Liver (tissue), 9 donors: Measurements from ENCODE around the gene VIPR2. TPM values are rescaled to one million over a fixed set of nuclear protein-coding genes. Genes with fewer than 3 reads are reported as not detected.

Experiments
- DNase-seq: peaks from one replicate; pipeline ENCODE4 v3.0.0-alpha.2; 2017; ENCODE audit warnings: low spot score
- H3K27ac ChIP-seq, 2 donors: one replicate each; pipeline ENCODE4 v1.7.0; 2013; ENCODE audit warnings: inconsistent platforms in 2 of 2, low read length in 2 of 2, control low read depth in 1 of 2, low read depth in 1 of 2, mild to moderate bottlenecking in 1 of 2
- H3K27me3 ChIP-seq, 4 donors: one replicate each; pipeline versions ENCODE4 v1.6.1 to v1.7.0; 2013; ENCODE audit warnings: low read length in 3 of 4, inconsistent platforms in 1 of 4, mild to moderate bottlenecking in 1 of 4, moderate library complexity in 1 of 4; ENCODE audit not compliant: control insufficient read depth in 4 of 4, insufficient read depth in 4 of 4
- H3K36me3 ChIP-seq, 4 donors: one replicate each; pipeline versions ENCODE4 v1.6.1 to v1.7.0; 2013; ENCODE audit warnings: low read length in 3 of 4, mild to moderate bottlenecking in 3 of 4, low read depth in 1 of 4, moderate library complexity in 1 of 4; ENCODE audit not compliant: control insufficient read depth in 4 of 4, insufficient read depth in 3 of 4
- H3K4me1 ChIP-seq, 4 donors: one replicate each; pipeline versions ENCODE4 v1.6.1 to v1.7.0; 2013; ENCODE audit warnings: low read length in 3 of 4, mild to moderate bottlenecking in 3 of 4, moderate library complexity in 1 of 4; ENCODE audit not compliant: control insufficient read depth in 4 of 4, insufficient read depth in 4 of 4
- H3K4me3 ChIP-seq, 3 donors: one replicate each; pipeline versions ENCODE4 v1.6.1 to v1.7.0; 2013; ENCODE audit warnings: low read length in 3 of 3, control low read depth in 1 of 3, low read depth in 1 of 3, mild to moderate bottlenecking in 1 of 3
- H3K9ac ChIP-seq, 2 donors: one replicate each; pipeline ENCODE4 v1.7.0; 2013; ENCODE audit warnings: low read length in 2 of 2, mild to moderate bottlenecking in 2 of 2, moderate library complexity in 2 of 2, control low read depth in 1 of 2, low read depth in 1 of 2
- H3K9me3 ChIP-seq, 4 donors: one replicate each; pipeline versions ENCODE4 v1.6.1 to v1.7.0; 2013; ENCODE audit warnings: low read length in 3 of 4; ENCODE audit not compliant: control insufficient read depth in 4 of 4
- EGR1 ChIP-seq, 2 donors: IDR thresholded peaks; 2 replicates each; pipeline ENCODE4 v1.6.1; 2016 to 2018; ENCODE audit warnings: antibody characterized with exemption in 2 of 2, low read depth in 2 of 2
- FOXA1 ChIP-seq: IDR thresholded peaks from 2 replicates; pipeline ENCODE4 v1.6.1; 2016; ENCODE audit warnings: antibody characterized with exemption
- FOXA2 ChIP-seq: IDR thresholded peaks from 2 replicates; pipeline ENCODE4 v1.6.1; 2016; ENCODE audit warnings: antibody characterized with exemption
- GABPA ChIP-seq, 2 donors: IDR thresholded peaks in 1 of 2; conservative IDR thresholded peaks in 1 of 2; 2 replicates each; pipeline ENCODE4 v1.6.1; 2016; ENCODE audit warnings: antibody characterized with exemption in 2 of 2, mild to moderate bottlenecking in 1 of 2, moderate library complexity in 1 of 2
- HNF4A ChIP-seq, 2 donors: conservative IDR thresholded peaks; 2 replicates each; pipeline ENCODE4 v1.6.1; 2016; ENCODE audit warnings: antibody characterized with exemption in 2 of 2, mild to moderate bottlenecking in 2 of 2
- HNF4G ChIP-seq: IDR thresholded peaks from 2 replicates; pipeline ENCODE4 v1.6.1; 2016; ENCODE audit warnings: antibody characterized with exemption
- JUND ChIP-seq, 2 donors: IDR thresholded peaks; 2 replicates each; pipeline ENCODE4 v1.6.1; 2016; ENCODE audit warnings: antibody characterized with exemption in 2 of 2
- NR2F2 ChIP-seq: IDR thresholded peaks from 2 replicates; pipeline ENCODE4 v1.6.1; 2016; ENCODE audit warnings: antibody characterized with exemption
- RAD21 ChIP-seq, 2 donors: IDR thresholded peaks; 2 replicates each; pipeline ENCODE4 v1.6.1; 2016; ENCODE audit warnings: antibody characterized with exemption in 2 of 2, mild to moderate bottlenecking in 2 of 2
- RXRA ChIP-seq, 2 donors: IDR thresholded peaks; 2 replicates each; pipeline ENCODE4 v1.6.1; 2017 to 2018; ENCODE audit warnings: antibody characterized with exemption in 2 of 2, mild to moderate bottlenecking in 1 of 2
- SP1 ChIP-seq: IDR thresholded peaks from 2 replicates; pipeline ENCODE4 v1.6.1; 2018; ENCODE audit warnings: antibody characterized with exemption, mild to moderate bottlenecking
- TAF1 ChIP-seq: conservative IDR thresholded peaks from 2 replicates; pipeline ENCODE4 v1.6.1; 2016; ENCODE audit warnings: antibody characterized with exemption, mild to moderate bottlenecking
- YY1 ChIP-seq: IDR thresholded peaks from 2 replicates; pipeline ENCODE4 v1.6.1; 2016; ENCODE audit warnings: antibody characterized with exemption, mild to moderate bottlenecking
- WGBS: extraction: QIAGEN DNeasy Blood & Tissue Kit; methylation state at CpG from one replicate; pipeline ENCODE4 v1.1.7; 2013; 5-methylcytosine and 5-hydroxymethylcytosine counted together
- polyA plus RNA-seq, 2 donors: library from polyadenylated mRNA; stranded (reverse) in 1 of 2; unstranded in 1 of 2; fragments of 200-250 nt in 1 of 2; fragments of >200 nt in 1 of 2; fragmentation: Nextera tagmentation in 1 of 2; extraction: Ambion mirVana in 1 of 2; gene quantifications; one replicate each; pipeline versions ENCODE4 v1.2.1 to v1.2.3, GENCODE V29; 2013 to 2015
- total RNA-seq, 2 donors: library from RNA; depleted of rRNA; stranded (reverse); fragments of >200 nt; gene quantifications; one replicate each; pipeline ENCODE4 v1.2.3, GENCODE V29; 2014
- TF ChIP-seq, protein P1 (sequence below): fragments of 150-350 bp; IDR thresholded peaks from 2 replicates; pipeline ENCODE4 v1.5.1; 2017; ENCODE audit warnings: improper control_type of control experiment, low read depth, low read length; ENCODE audit not compliant: missing input control
- TF ChIP-seq, protein P2 (sequence below): IDR thresholded peaks from 2 replicates; pipeline ENCODE4 v1.6.1; 2016; ENCODE audit warnings: antibody characterized with exemption
- TF ChIP-seq, protein P3 (sequence below): IDR thresholded peaks from 2 replicates; pipeline ENCODE4 v1.6.1; 2016; ENCODE audit warnings: antibody characterized with exemption
- TF ChIP-seq, protein P4 (sequence below): IDR thresholded peaks from 2 replicates; pipeline ENCODE4 v1.6.1; 2016; ENCODE audit warnings: antibody characterized with exemption
- TF ChIP-seq, protein P5 (sequence below): IDR thresholded peaks from 2 replicates; pipeline ENCODE4 v1.6.1; 2016; ENCODE audit warnings: antibody characterized with exemption, mild to moderate bottlenecking
- donor health status: healthy.
- donor health status: healthy.
- donor health status: healthy.
- donor health status: healthy.
- donor health status: healthy.

Gene VIPR2
- total and polyA plus RNA-seq, 4 donors: 0.05 to 0.17 (median 0.10) TPM; not detected in 1

DNA sequence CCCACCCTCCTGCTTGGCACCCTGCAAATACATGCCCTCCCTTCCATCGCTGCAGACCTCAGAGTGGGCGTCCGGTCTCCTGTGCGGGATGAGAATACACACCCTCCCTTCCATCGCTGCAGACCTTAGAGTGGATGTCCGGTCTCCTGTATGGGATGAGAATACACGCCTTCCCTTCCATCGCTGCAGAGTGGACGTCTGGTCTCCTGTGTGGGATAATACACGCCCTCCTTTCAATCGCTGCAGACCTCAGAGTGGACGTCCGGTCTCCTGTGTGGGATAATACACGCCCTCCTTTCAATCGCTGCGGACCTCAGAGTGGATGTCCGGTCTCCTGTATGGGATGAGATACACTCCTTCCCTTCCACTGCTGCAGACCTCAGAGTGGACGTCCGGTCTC is 128.1 kb downstream of the VIPR2 start:
- H3K4me1 ChIP-seq: no peaks in the 10 kb centered on the region
- H3K36me3 ChIP-seq: no peaks in the 10 kb centered on the region
- H3K27me3 ChIP-seq: no peaks in the 10 kb centered on the region
- H3K27ac ChIP-seq: no peak overlapping the region
- 88% methylated on average over 19 of the region's 19 CpGs for WGBS
- H3K9me3 ChIP-seq: no peaks in the 10 kb centered on the region
- TF ChIP-seq FOXA2 (no peak), NR2F2 (no peak), GABPA (IDR thresholded peaks at IDR 0.05 in 1 of 2, conservative IDR thresholded peaks at IDR 0.05 in 1 of 2) (no peak), YY1 (no peak), HNF4A (conservative IDR thresholded peaks at IDR 0.05) (no peak), RXRA (IDR thresholded peaks at IDR 0.05) (no peak), SP1 (no peak), FOXA1 (no peak), RAD21 (IDR thresholded peaks at IDR 0.05) (no peak), EGR1 (IDR thresholded peaks at IDR 0.05; ENCODE audit: low read depth in 2 of 2) (no peak), HNF4G (no peak), JUND (IDR thresholded peaks at IDR 0.05) (no peak), TAF1 (no peak)
- TF ChIP-seq, protein P1, sequence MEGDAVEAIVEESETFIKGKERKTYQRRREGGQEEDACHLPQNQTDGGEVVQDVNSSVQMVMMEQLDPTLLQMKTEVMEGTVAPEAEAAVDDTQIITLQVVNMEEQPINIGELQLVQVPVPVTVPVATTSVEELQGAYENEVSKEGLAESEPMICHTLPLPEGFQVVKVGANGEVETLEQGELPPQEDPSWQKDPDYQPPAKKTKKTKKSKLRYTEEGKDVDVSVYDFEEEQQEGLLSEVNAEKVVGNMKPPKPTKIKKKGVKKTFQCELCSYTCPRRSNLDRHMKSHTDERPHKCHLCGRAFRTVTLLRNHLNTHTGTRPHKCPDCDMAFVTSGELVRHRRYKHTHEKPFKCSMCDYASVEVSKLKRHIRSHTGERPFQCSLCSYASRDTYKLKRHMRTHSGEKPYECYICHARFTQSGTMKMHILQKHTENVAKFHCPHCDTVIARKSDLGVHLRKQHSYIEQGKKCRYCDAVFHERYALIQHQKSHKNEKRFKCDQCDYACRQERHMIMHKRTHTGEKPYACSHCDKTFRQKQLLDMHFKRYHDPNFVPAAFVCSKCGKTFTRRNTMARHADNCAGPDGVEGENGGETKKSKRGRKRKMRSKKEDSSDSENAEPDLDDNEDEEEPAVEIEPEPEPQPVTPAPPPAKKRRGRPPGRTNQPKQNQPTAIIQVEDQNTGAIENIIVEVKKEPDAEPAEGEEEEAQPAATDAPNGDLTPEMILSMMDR: no peak
- TF ChIP-seq, protein P2, sequence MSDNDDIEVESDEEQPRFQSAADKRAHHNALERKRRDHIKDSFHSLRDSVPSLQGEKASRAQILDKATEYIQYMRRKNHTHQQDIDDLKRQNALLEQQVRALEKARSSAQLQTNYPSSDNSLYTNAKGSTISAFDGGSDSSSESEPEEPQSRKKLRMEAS: no peak
- TF ChIP-seq, protein P3, sequence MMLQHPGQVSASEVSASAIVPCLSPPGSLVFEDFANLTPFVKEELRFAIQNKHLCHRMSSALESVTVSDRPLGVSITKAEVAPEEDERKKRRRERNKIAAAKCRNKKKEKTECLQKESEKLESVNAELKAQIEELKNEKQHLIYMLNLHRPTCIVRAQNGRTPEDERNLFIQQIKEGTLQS: no peak
- TF ChIP-seq, protein P4, sequence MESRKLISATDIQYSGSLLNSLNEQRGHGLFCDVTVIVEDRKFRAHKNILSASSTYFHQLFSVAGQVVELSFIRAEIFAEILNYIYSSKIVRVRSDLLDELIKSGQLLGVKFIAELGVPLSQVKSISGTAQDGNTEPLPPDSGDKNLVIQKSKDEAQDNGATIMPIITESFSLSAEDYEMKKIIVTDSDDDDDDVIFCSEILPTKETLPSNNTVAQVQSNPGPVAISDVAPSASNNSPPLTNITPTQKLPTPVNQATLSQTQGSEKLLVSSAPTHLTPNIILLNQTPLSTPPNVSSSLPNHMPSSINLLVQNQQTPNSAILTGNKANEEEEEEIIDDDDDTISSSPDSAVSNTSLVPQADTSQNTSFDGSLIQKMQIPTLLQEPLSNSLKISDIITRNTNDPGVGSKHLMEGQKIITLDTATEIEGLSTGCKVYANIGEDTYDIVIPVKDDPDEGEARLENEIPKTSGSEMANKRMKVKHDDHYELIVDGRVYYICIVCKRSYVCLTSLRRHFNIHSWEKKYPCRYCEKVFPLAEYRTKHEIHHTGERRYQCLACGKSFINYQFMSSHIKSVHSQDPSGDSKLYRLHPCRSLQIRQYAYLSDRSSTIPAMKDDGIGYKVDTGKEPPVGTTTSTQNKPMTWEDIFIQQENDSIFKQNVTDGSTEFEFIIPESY: no peak
- TF ChIP-seq, protein P5, sequence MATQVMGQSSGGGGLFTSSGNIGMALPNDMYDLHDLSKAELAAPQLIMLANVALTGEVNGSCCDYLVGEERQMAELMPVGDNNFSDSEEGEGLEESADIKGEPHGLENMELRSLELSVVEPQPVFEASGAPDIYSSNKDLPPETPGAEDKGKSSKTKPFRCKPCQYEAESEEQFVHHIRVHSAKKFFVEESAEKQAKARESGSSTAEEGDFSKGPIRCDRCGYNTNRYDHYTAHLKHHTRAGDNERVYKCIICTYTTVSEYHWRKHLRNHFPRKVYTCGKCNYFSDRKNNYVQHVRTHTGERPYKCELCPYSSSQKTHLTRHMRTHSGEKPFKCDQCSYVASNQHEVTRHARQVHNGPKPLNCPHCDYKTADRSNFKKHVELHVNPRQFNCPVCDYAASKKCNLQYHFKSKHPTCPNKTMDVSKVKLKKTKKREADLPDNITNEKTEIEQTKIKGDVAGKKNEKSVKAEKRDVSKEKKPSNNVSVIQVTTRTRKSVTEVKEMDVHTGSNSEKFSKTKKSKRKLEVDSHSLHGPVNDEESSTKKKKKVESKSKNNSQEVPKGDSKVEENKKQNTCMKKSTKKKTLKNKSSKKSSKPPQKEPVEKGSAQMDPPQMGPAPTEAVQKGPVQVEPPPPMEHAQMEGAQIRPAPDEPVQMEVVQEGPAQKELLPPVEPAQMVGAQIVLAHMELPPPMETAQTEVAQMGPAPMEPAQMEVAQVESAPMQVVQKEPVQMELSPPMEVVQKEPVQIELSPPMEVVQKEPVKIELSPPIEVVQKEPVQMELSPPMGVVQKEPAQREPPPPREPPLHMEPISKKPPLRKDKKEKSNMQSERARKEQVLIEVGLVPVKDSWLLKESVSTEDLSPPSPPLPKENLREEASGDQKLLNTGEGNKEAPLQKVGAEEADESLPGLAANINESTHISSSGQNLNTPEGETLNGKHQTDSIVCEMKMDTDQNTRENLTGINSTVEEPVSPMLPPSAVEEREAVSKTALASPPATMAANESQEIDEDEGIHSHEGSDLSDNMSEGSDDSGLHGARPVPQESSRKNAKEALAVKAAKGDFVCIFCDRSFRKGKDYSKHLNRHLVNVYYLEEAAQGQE: no peak
- no peak overlapping the region for H3K4me3 ChIP-seq
- H3K9ac ChIP-seq: no peak overlapping the region
- no peak for DNase-seq
